ENCODE measurements around the gene GPC5.

- TF ChIP-seq CTCF (IDR thresholded peaks at IDR 0.05; ENCODE audit: low read length) (no peak), EZH2 (IDR thresholded peaks at IDR 0.05; ENCODE audit: borderline replicate concordance, low read length) (no peak)
Observed at GRCh38 chr13:91684746-91685145, 286.3 kb downstream of the GPC5 start.

Measured in OCI-LY1 (cell line).